ENCODE measurements around the gene MACROD2.

Gene MACROD2

DNA sequence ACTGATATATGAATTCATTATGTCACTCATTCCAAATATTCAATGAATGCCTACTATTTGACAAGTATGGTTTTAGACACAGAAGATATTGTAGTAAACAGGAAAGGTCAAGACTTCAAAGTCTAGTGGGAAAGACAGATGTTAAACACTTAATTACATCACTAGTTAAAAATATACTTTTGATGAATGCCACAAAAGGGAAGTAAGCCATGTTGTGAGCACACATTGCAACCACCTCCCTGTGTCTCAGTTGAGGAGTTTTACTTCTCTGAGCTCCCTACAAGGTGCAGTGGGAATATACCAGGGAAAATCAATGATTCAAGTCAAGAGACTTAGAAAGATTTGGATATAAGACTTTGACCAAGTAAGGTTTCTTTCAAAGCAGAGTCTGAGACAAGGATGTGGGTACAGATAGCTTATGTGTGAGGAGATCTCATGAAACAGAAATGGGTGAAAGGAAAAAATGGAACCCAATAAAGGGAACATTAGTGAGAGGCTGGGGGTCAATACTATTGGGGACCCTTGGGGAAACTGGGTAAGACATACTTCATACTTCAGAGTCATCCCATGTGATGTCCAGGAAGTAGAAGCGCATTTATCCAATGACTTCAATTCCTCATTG lies 2074.2 kb downstream of the MACROD2 start:
- DNase-seq (ENCODE audit: low read depth), result no peak

DNA sequence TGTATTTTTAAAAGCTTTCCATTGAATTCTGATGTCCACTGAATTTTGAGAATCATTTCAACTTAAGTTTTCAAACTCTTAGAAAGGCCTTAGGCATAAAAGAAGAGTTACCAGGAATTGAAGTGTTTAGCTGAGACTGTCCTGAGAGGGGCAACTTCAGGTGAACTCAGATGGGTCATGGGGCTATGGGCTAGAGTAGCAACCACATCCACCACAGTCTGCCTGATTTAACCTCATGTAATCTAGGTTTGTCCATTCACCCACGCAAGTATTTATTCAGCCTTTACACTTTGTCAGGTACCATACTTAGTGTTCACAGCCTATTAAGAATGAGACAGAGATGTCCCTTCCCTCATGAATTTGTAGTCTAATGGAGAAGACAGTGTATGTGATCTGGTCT lies 2076.9 kb downstream of the MACROD2 start:
- DNase-seq (ENCODE audit: low read depth), result no peak

DNA sequence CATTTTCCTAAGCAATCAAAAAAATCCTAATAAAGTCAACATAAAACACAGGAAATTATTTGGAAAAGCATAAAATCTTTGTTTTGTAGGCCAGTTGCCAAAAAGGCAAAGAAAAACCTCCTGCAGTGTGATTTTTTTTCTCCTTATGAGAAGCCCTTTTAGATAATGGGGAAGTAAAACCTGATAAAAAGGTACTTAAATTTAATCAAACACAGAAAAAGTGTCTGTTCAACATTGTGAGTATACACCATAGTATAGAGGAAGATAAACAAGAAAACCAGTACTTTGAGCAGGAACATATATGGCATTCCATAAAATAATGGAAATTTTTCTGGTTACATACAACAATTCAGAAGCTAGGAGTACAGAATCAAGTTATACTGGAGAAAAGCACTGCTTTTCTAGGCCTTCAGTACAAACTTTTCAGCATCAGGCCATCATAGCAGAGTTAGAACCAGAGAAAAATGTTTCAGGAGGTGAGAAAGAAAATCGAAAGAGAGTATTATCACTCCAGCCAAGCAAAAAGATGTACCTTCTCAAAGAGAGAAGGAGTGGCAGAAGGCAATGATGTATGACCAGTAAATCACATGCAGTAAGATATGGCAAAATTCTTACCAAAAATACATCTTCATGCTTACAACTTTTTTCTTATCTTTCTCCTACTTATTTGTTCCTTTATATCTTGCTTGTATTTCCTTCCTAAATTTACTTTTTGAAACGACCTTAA lies 2083.0 kb downstream of the MACROD2 start:
- DNase-seq (ENCODE audit: low read depth), result no peak

DNA sequence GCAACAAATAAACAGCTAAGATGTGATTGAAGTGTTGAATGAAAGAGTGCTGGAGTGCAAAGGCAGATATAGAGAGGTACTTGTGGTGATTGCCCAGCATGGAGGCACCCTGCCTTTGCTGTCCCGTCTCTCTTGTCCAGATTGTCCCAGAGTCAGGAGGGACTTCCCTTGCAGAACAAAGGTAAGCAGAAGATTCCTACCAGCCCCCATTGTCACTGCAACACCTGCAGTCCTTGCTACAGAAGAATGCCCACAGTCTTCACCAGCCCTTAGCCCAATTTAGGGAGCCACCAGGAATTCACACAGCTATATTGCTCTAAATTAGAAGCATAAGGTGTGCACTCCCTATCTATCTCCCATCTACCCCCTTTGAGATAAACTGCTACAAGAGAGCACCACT lies 2086.1 kb downstream of the MACROD2 start:
- DNase-seq (ENCODE audit: low read depth), result no peak

DNA sequence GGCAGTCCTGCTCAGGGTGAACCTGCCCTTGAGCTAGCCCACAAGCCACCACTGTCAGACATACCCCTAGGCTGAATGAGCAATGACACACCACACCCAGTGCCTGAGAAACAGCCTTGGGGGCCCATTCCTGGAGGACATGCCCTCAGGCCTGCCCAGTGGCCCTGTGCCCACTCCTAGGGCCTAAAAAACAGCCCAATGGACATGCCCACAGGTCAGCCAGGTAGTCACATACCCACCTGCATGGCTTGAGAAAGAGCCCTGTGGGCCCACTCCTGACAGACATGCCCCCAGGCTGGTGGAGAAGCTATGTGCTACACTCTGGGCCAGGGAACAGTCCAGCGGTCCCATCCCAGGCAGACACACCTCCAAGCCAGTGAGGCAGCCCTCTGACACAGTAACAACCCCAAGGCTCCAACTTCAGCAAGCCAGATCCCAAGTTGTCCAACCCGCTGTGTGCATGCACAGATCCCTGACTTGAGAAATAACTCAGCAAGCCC lies 2086.8 kb downstream of the MACROD2 start:
- no peak for DNase-seq (ENCODE audit: low read depth)

DNA sequence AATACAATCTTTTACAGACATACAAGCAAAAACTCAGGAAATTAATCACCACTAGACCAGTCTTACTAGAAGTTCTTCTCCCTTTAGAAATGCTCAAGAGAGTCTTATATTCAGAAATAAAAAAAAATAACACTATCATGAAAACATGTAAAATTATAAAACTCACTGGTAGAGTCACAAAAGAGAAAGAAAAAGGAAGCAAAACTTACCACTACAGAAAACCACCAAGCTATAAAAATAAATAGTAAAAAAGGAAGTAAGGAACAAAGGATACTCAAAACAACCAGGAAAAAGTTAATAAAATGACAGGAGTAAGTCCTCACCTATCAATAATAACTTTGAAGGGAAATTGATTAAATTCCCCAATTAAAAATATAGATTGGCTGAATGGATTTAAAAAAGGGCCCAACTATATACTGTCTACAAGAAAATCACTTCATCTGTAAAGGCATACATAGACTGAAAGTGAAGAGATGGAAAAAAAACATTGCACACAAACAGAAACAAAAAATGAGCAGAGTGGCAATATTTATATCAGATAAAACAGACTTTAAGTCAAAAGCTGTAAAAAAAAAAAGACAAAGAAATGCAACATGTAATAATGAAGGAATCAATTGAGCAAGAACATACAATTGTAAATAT lies 2088.4 kb downstream of the MACROD2 start:
- no peak for DNase-seq (ENCODE audit: low read depth)

DNA sequence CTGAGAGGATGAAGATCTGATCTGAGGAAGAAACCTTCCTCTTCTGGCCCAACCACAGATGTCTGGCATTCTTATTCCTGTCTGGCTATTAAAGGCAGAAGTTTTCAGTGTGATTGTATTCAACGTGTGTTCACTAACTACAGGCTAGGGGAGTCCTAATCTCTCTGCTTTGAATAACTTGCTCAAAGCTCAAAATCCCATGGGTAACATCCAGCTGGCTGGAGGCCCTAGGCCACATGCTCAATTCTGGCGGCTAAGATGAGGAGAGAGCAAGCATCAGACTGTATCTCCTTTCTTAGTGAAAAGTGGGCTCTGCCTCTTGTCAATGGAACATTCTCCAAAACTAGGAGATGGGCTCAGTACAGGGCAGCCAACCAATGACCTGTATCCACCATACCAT lies 2099.9 kb downstream of the MACROD2 start:
- no peak for DNase-seq (ENCODE audit: low read depth)

DNA sequence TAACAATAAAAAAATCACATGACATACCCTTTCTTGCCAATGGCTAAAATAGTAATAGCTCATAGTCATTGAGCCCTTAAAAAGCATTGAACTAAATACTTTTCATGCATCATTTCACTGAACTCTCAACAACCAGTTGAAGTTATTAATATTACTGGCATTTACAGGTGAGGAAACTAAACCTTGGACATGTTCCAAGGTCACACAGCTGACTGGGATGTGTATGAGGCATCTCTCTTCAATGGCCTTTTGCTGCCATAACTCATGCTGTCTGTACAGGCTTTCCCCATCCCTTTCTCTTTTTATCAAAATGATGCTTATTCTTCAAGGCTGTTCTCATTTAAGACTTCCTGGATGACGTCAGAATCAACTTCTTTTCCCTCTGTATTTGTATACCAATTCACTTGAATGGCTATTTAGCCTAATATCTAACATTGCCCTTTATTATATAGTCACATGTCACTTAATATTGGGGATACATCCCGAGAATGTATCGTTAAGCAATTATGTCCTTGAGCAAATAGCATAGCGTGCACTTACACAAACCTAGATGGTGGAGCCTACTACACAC lies 2101.5 kb downstream of the MACROD2 start:
- no peak for DNase-seq (ENCODE audit: low read depth)

DNA sequence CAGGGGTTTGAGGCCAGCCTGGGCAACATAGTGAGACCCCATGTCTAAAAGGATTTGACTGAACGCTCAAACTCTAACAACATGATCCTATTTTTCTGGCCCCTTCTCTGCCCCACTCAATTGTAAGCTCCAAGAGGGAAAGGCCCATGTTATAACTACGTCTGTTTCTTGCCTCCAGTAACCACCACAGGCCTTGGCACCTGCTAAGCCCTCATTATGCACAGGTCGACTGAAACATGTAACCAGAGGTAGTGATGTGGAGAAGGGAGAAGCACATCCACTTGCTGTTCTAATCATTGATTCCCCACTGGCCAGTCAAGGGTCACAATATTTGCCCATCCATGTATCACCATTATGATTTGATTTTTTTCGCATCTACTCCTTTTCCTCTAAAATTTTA lies 2102.5 kb downstream of the MACROD2 start:
- no peak for DNase-seq (ENCODE audit: low read depth)

DNA sequence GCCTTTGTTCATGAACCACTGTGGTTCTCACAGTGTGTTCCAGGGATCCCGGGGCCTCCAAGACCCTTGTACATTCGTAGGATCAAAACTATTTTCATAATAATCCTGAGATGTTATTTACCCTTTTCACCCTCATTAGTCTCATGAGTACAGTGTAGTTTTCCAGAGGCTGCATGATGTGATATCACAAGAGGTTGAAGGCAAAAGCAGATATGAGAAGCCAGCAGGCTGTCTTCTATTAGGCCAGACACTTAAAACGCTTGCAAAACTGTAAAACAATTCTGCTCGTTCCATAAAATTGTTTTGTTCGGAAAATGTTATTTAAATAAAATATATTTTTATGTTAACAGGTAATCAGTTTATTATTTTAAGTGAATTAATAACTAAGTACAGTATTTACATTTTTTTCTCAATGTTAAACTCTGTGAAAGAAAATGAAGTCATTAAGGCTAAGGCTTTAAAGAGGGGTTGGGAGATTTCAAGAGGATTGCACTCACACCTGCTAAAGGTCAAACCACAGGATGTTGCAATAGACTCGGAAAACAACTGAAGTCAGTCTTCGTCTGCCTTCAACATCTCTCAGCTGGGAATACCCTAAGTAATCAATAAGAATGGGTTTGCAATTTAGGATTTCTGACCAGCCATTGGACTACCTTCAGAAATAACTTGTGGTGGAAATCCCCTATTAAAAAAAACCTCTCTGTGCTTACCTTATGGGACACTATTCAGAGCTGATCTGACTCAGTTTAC lies 2103.7 kb downstream of the MACROD2 start:
- no peak for DNase-seq (ENCODE audit: low read depth)

DNA sequence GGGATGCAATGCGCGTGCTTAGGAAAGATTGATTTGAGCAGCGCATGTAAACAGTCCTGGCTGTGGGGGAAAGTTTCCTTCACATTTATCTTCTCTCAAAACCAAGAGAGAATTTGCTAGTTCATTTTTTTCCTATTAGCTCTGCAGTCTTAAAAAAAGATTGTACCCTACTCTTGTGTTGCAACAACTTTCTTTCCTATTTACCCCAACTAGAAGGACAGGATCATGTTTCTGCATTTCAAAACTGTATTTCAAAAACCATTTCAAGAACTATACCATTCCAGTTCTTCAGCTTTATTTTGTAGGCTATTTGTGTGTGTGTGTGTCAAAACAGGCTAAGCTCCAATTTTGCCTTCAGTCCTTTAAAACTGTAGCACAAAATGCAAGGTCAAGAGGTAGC lies 2104.8 kb downstream of the MACROD2 start:
- no peak for DNase-seq (ENCODE audit: low read depth)

DNA sequence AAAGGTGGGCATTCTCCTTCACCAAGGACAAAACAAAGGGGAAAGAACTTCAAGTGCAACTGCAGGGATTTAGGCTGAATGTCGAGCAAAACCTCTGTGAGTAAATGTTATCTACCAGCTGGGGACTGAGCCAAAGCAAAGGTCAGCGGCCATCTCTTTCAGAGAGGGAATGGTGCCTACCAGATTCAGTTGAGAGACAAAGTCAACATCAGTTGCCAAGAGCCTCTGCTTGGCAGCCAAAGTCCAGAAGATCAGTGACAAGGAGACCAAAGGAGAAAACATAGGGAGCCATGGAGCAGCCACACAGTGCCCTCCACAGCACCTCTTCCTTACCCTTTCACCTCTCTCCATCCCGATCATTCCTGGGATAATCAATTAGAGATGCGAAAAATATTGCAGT lies 2105.5 kb downstream of the MACROD2 start:
- DNase-seq (ENCODE audit: low read depth), result no peak
